HG02571 (cell line): Measurements from ENCODE around the gene PDC.
A peak's percentile ranks its signal among the peaks of the same experiment; 100 is the strongest.

Source experiments
- ATAC-seq: cut with Tn5 transposase; IDR thresholded peaks from one replicate; pipeline ENCODE4 v1.9.1; 2021; ENCODE audit warnings: mild to moderate bottlenecking, moderate library complexity; ENCODE audit not compliant: unreplicated experiment

PDC gene

GRCh38 chr1:186461014-186461413 is at the start of gene PDC:
Gene PDC, minus strand, starts transcription at chr1:186461114. Its CDS starts 11,655 bp downstream, at chr1:186449459.
- ATAC-seq, result no peak

DNA sequence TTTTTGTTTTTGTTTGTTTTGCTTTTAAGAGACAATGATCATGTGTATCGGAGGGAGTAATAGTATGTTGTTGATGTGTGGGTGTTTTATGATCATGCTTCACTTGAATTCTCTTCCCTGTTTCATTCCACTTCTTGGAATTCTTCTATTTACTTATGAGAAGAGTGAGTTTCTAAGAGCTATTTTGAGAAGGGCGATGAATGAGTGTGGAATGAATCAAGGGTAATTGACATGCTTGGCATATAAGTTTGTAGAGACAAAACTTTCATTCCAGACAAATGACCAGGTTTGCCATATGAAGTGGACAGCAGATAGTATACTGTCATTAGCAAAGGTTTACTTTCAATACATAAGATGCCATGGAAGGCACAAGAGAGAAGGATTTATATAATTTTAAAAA is 42.3 kb upstream of the PDC start:
- ATAC-seq, result no peak

- ATAC-seq, result no peak
Observed at GRCh38 chr1:186502087-186502486, 41.2 kb upstream of the PDC start.

- ATAC-seq, result no peak
Observed at GRCh38 chr1:186500804-186501203, 39.9 kb upstream of the PDC start.

DNA sequence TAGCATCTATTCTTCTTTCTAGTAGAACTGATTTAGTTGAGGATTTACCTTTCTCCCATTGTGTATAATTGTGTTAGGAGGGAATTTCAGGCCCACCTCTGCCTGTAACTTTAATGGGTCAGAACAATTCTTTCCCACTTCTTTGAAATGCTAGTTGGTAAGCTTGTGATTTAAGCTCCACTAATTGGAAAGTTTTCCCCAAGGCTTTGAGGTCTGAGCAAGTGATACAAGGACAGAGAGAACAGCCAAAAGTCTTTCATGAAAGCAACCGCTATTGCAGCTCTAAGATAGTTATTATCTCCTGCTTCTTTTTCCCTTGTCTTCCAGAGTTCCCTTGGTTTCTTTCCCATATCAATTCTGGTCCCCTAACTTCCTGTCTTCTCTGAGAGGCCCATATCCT is 38.7 kb upstream of the PDC start:
- no peak for ATAC-seq

DNA sequence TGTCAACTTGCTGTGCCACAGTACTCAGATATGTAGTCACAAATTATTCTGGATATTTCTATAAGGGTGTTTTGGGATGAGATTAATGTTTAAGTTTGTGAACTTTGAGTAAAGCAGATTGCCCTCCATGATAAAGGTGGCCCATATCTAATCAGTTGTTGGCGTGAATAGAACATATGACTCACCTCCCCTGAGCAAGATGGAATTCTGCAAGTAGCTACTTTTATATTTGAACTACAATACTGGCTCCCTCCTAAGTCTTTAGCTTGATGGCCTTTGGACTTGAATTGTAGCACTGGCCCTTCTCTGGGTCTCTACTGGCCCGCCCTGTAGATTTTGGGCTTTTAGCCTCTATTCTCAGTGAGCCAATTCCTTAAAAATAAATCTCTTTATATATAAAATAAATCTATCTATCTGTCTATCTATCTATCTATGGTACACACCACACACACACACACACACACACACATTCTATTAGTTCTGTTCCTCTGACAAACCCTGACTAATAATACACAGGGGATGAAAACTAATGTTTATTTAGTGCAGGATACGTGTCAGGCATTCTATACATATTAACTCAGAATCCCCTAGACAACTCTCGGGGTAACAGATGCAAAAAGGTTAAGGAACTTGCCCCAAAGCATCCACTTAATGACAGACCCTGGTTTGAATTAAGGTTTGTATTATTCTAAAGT is 37.9 kb upstream of the PDC start:
- ATAC-seq, result no peak

GRCh38 chr1:186498071-186498470 is 37.2 kb upstream of the PDC start:
- no peak for ATAC-seq

DNA sequence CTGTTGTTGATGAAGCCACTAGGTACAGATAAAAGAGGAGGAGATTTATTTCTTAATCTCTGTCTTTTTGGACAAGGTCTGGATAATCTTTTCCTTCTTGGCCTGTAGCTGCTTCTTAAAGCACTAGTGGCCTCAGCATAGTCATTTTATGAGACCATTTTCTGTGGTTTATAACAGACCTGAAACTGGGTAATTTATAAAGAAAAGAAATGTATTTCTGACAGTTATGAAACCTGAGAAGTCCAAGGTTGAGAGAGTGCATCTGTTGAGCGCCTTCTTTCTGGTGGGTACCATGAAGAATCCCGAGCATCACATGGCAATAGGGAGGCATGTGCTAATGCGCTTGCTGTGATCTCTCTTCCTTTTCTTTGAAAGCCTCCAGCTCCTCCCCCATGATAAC is 36.7 kb upstream of the PDC start:
- no peak for ATAC-seq

DNA sequence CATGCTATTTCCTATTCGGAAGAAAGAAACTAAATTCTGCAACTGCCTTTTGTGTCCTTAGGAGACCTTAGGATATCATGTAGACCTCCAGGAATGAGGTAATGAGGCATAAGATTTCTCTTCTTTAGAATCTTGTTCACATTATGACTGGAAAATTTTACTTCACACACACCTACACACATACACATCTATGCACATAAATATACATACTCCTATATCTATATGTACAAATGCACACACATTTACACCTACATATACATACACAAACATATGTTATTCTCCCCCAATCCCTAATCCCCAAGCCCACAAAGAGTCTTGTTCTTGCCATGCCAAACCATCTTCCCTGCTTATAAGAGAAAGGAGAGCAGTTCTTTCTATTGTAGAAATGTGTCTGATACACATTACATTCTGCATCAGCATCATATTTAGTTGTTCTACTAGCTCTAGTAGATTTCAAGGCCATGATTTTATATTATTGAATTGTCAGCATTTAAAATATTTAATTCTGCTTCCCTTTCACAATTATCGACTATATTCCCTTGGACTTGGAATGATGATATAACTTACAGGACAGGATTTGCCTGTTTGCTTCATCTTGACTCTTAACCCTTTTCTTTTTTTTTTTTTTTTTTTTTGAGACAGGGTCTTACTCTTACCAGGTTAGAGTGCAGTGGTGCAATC is 35.4 kb upstream of the PDC start:
- no peak for ATAC-seq

GRCh38 chr1:186494832-186495271 is 33.9 kb upstream of the PDC start:
- no peak for ATAC-seq

DNA sequence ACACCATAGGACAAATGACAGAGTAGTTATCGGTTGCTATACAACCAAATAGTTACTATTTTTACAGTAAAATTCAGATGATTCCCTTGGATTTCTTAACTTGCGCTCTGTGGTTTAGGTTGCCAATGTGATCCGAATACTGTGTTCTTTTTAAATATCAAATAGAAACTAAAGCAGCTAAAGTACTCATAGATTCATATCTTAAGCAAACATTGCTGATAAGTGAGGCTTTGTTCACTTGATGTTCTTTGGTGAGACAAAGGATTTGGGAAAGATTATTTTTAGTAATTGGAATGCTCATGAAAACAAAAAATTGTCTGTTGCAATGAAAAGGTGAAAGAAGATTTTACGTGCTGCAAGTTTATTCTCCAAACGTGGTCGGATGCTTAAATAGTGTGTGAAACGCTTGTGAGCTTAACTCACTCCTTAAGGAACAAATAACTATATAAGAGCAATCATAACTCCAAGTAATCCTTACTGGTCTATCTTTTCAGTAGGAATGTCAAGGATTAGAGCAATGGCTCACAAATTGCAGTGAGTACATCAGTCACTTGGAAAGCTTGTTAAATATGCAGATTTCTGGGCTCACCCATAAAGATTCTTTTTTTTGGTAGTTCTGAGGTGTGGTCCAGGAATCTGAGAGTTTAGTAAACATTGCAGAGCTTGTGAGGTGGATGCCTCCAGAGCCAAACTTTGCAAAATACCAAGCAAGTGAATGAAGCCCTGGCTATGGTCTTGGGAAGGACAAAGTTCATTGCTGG is 31.8 kb upstream of the PDC start:
- ATAC-seq, result no peak

DNA sequence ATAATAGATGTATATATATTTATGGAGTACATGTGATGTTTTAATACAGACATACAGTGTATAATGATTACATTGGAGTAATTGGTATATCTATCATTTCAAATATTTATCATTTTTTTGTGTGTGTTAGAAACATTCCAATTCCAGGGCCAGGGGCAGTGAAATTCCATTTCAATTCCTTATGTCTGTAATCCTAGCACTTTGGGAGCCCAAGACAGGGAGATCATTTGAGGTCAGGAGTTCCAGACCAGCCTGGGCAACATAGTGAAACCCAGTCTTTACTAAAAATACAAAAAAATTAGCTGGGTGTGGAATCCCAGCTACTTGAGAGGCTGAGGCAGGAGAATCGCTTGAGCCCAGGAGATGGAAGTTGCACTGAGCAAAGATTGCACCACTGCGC is 30.4 kb upstream of the PDC start:
- no peak for ATAC-seq

DNA sequence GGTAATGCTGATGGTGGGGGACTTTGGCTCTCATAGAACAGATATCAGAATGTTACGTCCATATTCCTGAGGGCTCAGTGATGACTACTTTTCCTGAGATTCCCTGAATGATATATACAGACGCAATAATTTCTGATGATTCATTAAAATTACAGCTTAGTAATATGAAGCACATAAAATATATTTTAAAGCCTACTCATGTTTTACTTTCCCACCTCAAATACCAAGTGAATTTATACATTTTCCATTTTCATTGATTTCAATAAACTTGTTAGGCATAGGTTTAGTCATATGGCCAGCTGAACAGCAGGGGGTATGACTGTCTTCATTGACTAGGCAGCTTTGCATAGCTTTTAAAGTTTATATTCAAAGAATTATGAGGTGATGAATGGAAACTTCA is 26.2 kb upstream of the PDC start:
- no peak for ATAC-seq

DNA sequence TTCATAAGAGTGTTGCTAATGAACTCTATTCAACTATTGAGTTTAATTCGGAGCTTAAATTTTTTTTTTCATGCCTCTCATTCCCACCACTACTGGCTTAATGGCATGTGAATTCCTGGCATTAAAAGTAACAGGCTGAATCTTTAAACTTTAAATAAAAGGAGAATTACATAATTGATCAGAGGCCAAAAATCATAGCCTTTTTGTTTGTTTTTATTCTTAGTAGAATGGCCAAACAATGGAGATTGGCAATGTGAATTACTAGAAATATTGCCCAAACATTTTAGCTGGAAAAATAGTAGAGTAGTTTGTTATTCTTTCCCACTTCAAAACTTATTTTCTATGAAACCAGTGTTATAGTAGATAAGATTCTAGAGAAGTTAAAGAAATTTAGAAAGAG is 25.1 kb upstream of the PDC start:
- ATAC-seq, result no peak

DNA sequence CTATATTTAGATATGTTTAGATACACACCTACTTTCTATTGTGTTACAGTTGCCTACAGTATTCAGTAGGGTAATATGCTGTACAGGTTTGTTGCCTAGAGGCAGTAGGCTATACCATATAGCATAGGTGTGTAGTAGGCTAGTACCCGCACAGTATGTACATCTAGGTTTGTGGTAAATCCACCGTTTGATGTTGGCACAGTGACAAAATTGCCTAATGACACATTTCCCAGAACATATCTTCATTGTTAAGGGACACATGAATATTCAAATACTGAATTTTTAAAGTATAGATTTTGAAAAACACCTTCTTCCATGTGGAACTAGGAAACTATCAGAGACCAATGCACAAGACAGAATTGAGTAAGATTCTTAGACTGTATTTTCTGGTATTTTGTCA is 22.6 kb upstream of the PDC start:
- no peak for ATAC-seq

- ATAC-seq, result peak; percentile 58
Observed at GRCh38 chr1:186482661-186483255, 21.8 kb upstream of the PDC start.

- ATAC-seq, result no peak
Observed at GRCh38 chr1:186481303-186481888, 20.5 kb upstream of the PDC start.

DNA sequence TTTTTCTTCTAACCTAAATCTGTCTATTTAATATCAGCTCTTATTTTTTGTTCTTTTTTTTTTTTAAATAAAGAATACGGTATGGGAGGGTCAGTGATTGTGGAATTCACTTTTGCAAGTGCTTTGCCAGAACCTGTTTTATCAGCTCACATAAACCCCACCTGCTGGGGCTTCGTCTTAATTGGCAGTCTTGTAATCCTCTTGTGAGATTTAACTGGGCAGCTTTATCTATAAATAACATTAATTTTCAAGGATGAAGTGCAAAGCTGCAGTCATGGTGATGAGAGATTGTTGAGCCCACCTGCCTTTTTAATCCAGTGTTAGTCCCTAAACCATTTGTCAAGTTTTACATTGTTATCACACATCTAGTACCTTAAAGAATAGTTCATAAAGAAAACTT is 18.2 kb upstream of the PDC start:
- no peak for ATAC-seq

DNA sequence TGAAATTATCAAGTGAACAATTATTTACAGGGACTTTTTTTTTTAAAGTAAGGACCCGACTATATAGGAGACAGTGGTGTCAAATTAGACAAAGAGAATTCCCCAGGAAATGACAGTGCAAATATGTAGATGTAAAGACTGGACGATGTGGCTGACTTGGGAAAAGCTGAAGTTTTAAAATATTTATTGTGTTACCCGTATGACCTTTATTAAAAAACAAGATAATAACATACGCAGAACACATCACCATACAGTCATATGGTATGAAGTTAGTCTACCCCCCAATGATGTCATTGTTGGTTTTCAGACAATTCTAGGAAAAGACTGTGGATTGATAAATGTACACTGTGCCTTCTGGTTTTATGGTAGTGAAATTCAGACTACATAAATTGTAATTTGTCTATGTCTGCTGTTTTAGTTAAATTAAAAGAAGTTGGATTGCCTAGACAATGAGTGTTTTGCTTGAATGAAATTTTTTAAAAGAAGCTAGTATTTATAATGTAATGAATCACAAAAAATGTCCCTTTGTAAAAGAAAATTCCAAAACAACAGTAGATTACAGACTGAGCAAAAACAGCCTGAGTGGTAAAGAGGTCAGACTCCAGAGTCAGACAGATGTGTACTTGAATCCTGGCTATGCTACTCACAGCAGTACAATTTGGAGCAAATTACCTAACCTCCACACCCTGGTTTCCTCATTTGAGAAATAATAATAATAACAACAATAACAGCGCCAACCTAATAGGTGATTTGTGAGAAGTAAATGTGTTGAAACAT is 15.5 kb upstream of the PDC start:
- ATAC-seq, result no peak

GRCh38 chr1:186474208-186474607 is 13.3 kb upstream of the PDC start:
- ATAC-seq, result no peak
